HEK293 (cell line): ENCODE results near the gene SLC2A3.
A peak's percentile ranks its signal among the peaks of the same experiment; 100 is the strongest.

Experiments
- CTCF ChIA-PET: fragments of 350-600 bp; formaldehyde crosslinking; extraction: SDS; loops from one replicate; lab custom pipeline; 2021; ENCODE audit warnings: antibody characterized with exemption; lab: Yijun Ruan, JAX
- POLR2A ChIA-PET: fragments of 300-600 bp; formaldehyde crosslinking; extraction: SDS; loops from one replicate; lab custom pipeline; 2020; ENCODE audit warnings: antibody characterized with exemption, inconsistent platforms; lab: Yijun Ruan, JAX
- H3K27ac ChIP-seq: fragments of 200-500 bp; sonication (Bioruptor generic); 2 replicates; pipeline ENCODE4 v1.5.1; 2014; ENCODE audit warnings: low read depth, low read length, control low read depth, inconsistent platforms; ENCODE audit errors: extremely low read depth
- H3K36me3 ChIP-seq, 2 experiments: fragments of 200-500 bp in 1 of 2; sonication (Bioruptor generic) in 1 of 2; 1 replicate in 1 of 2; 2 replicates in 1 of 2; pipeline ENCODE4 v1.5.1; 2014 to 2017; ENCODE audit warnings: inconsistent platforms in 2 of 2, low read length in 2 of 2; ENCODE audit not compliant: control insufficient read depth in 2 of 2, insufficient read depth in 1 of 2
- H3K4me1 ChIP-seq: fragments of 200-500 bp; sonication (Bioruptor generic); 2 replicates; pipeline ENCODE4 v1.5.1; 2014; ENCODE audit warnings: mild to moderate bottlenecking, low read length, inconsistent platforms; ENCODE audit not compliant: control insufficient read depth, insufficient read depth
- H3K4me3 ChIP-seq: 2 replicates; pipeline ENCODE4 v1.5.1; 2011; ENCODE audit warnings: low read depth, mild to moderate bottlenecking, control low read depth, low read length, moderate library complexity
- H3K9me3 ChIP-seq: fragments of 200-500 bp; sonication (Bioruptor generic); 2 replicates; pipeline ENCODE4 v1.5.1; 2014; ENCODE audit warnings: low read depth, low read length, inconsistent platforms; ENCODE audit not compliant: control insufficient read depth, insufficient read depth
- EGR2 ChIP-seq: fragments of 450-650 bp; formaldehyde crosslinking; IDR thresholded peaks from 2 replicates; pipeline ENCODE4 v1.5.1; 2016; ENCODE audit warnings: low read depth, missing biosample characterization, missing genetic modification characterization
- REPIN1 ChIP-seq: fragments of 450-650 bp; formaldehyde crosslinking; IDR thresholded peaks from 2 replicates; pipeline ENCODE4 v1.5.1; 2017; ENCODE audit warnings: missing biosample characterization, missing genetic modification characterization, low read depth
- SALL2 ChIP-seq: fragments of 450-650 bp; formaldehyde crosslinking; IDR thresholded peaks from 2 replicates; pipeline ENCODE4 v1.5.0; 2017; ENCODE audit warnings: missing biosample characterization, mild to moderate bottlenecking, missing genetic modification characterization, borderline replicate concordance
- TCF7L2 ChIP-seq: IDR thresholded peaks from 2 replicates; pipeline ENCODE4 v1.6.1; 2011; ENCODE audit warnings: low read depth, mild to moderate bottlenecking, inconsistent platforms, low read length, moderate library complexity, borderline replicate concordance
- TRIM28 ChIP-seq: IDR thresholded peaks from 2 replicates; pipeline ENCODE4 v1.6.1; 2011; ENCODE audit warnings: low read length, control low read depth, borderline replicate concordance
- YY1 ChIP-seq: fragments of 450-650 bp; formaldehyde crosslinking; IDR thresholded peaks from 2 replicates; pipeline ENCODE4 v1.5.1; 2018; ENCODE audit warnings: missing biosample characterization, missing genetic modification characterization
- ZBTB11 ChIP-seq: fragments of 450-650 bp; formaldehyde crosslinking; conservative IDR thresholded peaks from 2 replicates; pipeline ENCODE4 v1.5.1; 2016; ENCODE audit warnings: low read depth, missing biosample characterization, missing genetic modification characterization
- ZBTB20 ChIP-seq: fragments of 450-650 bp; formaldehyde crosslinking; IDR thresholded peaks from 2 replicates; pipeline ENCODE4 v1.5.1; 2016; ENCODE audit warnings: missing biosample characterization, missing genetic modification characterization
- ZBTB26 ChIP-seq: fragments of 450-650 bp; formaldehyde crosslinking; optimal IDR thresholded peaks from 2 replicates; pipeline ENCODE3; 2016; ENCODE audit warnings: missing biosample characterization, mild to moderate bottlenecking, missing genetic modification characterization
- ZBTB49 ChIP-seq: fragments of 450-650 bp; formaldehyde crosslinking; IDR thresholded peaks from 2 replicates; pipeline ENCODE4 v1.5.1; 2016; ENCODE audit warnings: missing biosample characterization, missing genetic modification characterization, low read depth
- ZFP69B ChIP-seq: fragments of 450-650 bp; formaldehyde crosslinking; IDR thresholded peaks from 2 replicates; pipeline ENCODE4 v1.5.1; 2016; ENCODE audit warnings: missing biosample characterization, missing genetic modification characterization
- ZNF112 ChIP-seq: fragments of 450-650 bp; formaldehyde crosslinking; IDR thresholded peaks from 2 replicates; pipeline ENCODE4 v1.5.0; 2017; ENCODE audit warnings: missing biosample characterization, missing genetic modification characterization
- ZNF221 ChIP-seq: fragments of 450-650 bp; formaldehyde crosslinking; IDR thresholded peaks from 2 replicates; pipeline ENCODE4 v1.5.1; 2017; ENCODE audit warnings: missing biosample characterization, missing genetic modification characterization, borderline replicate concordance
- ZNF266 ChIP-seq: fragments of 450-650 bp; formaldehyde crosslinking; IDR thresholded peaks from 2 replicates; pipeline ENCODE4 v1.5.1; 2016; ENCODE audit warnings: missing biosample characterization, missing genetic modification characterization, low read depth
- ZNF354C ChIP-seq: fragments of 450-650 bp; formaldehyde crosslinking; IDR thresholded peaks from 2 replicates; pipeline ENCODE4 v1.5.1; 2016; ENCODE audit warnings: missing biosample characterization, missing genetic modification characterization, low read depth, borderline replicate concordance
- ZNF362 ChIP-seq: fragments of 450-650 bp; formaldehyde crosslinking; IDR thresholded peaks from 2 replicates; pipeline ENCODE4 v1.5.1; 2016; ENCODE audit warnings: missing biosample characterization, missing genetic modification characterization
- ZNF416 ChIP-seq: fragments of 450-650 bp; formaldehyde crosslinking; IDR thresholded peaks from 2 replicates; pipeline ENCODE4 v1.5.1; 2016; ENCODE audit warnings: missing biosample characterization, missing genetic modification characterization
- ZNF426 ChIP-seq: fragments of 450-650 bp; formaldehyde crosslinking; IDR thresholded peaks from 2 replicates; pipeline ENCODE4 v1.5.1; 2017; ENCODE audit warnings: missing biosample characterization, missing genetic modification characterization, mild to moderate bottlenecking, inconsistent platforms, moderate library complexity
- ZNF48 ChIP-seq: fragments of 450-650 bp; formaldehyde crosslinking; IDR thresholded peaks from 2 replicates; pipeline ENCODE4 v1.5.1; 2016; ENCODE audit warnings: missing biosample characterization, missing genetic modification characterization
- ZNF501 ChIP-seq: fragments of 450-650 bp; formaldehyde crosslinking; IDR thresholded peaks from 2 replicates; pipeline ENCODE4 v1.5.1; 2016; ENCODE audit warnings: missing biosample characterization, missing genetic modification characterization
- ZNF580 ChIP-seq: fragments of 450-650 bp; formaldehyde crosslinking; IDR thresholded peaks from 2 replicates; pipeline ENCODE4 v1.5.1; 2016; ENCODE audit warnings: missing biosample characterization, missing genetic modification characterization
- ZNF658 ChIP-seq: fragments of 450-650 bp; formaldehyde crosslinking; IDR thresholded peaks from 2 replicates; pipeline ENCODE4; 2016; ENCODE audit warnings: missing biosample characterization, missing genetic modification characterization
- ZNF785 ChIP-seq: fragments of 450-650 bp; formaldehyde crosslinking; IDR thresholded peaks from 2 replicates; pipeline ENCODE4 v1.5.1; 2016; ENCODE audit warnings: missing biosample characterization, missing genetic modification characterization
- ZNF830 ChIP-seq: fragments of 450-650 bp; IDR thresholded peaks from 2 replicates; pipeline ENCODE4 v1.5.0; 2018; ENCODE audit warnings: missing biosample characterization, missing genetic modification characterization, low read depth, mild to moderate bottlenecking, moderate library complexity
- ZSCAN23 ChIP-seq: fragments of 450-650 bp; formaldehyde crosslinking; IDR thresholded peaks from 2 replicates; pipeline ENCODE4 v1.5.1; 2016; ENCODE audit warnings: missing biosample characterization, missing genetic modification characterization
- ZSCAN5A ChIP-seq: fragments of 450-650 bp; formaldehyde crosslinking; IDR thresholded peaks from 2 replicates; pipeline ENCODE4 v1.5.1; 2016; ENCODE audit warnings: missing biosample characterization, missing genetic modification characterization
- TF ChIP-seq, protein P1 (sequence below): fragments of 450-650 bp; formaldehyde crosslinking; IDR thresholded peaks from 2 replicates; pipeline ENCODE4 v1.5.1; 2016; ENCODE audit warnings: missing biosample characterization, missing genetic modification characterization

SLC2A3 gene

DNA sequence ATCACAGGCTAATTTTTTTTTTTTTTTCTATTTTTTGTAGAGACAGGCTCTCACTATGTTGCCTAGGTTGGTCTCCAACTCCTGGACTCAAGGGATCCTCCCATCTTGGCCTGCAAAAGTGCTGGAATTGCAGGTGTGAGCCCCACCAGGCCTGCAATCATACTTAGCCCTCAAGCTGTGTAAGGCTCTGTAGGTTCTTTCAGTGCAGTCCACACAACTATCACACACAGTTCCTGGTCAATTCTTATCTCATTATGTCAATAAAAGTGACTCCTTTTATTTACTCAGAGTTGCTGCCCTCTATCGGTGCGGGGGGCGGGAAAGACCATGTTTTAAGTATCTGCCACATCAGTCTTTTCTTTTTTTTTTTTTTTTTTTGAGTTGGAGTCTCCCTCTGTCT lies 29.0 kb downstream of the SLC2A3 start:
- Histone ChIP-seq H3K27ac (no peak overlapping the region), H3K36me3 (no peaks in the 10 kb centered on the region), H3K9me3 (no peaks in the 10 kb centered on the region), H3K4me1 (peaks cover 12% of the 10 kb centered on the region), H3K4me3 (no peak overlapping the region)
- POLR2A ChIA-PET: interaction anchor here (1.8 kb wide), 1 partner anchor 27 kb away, joined by 12 read pairs; no protein-coding TSS in a partner anchor
- CTCF ChIA-PET: interaction anchor here (0.6 to 2.0 kb wide), 11 partner anchors 13 to 629 kb away, joined by 3 to 8 read pairs (median 3); no protein-coding TSS in a partner anchor
- TF ChIP-seq ZBTB26 (tag by site-specific recombination) (no peak), ZNF266 (tag by site-specific recombination) (peak; percentile 85; the same call in 1 of the 2 replicates), TCF7L2 (no peak), ZSCAN5A (tag by site-specific recombination) (no peak), ZFP69B (tag by site-specific recombination) (peak; percentile 64; the same call in 1 of the 2 replicates), ZNF416 (no peak), TRIM28 (peak; percentile 26; the same call in 1 of the 2 replicates), REPIN1 (tag by site-specific recombination) (no peak), ZNF112 (no peak), ZBTB20 (tag by site-specific recombination) (peak; percentile 97), ZBTB11 (tag by site-specific recombination) (no peak), EGR2 (tag by site-specific recombination) (no peak), ZNF354C (tag by site-specific recombination) (no peak), ZNF785 (tag by site-specific recombination) (no peak), ZNF426 (no peak), ZNF830 (tag by site-specific recombination) (no peak), ZNF501 (tag by site-specific recombination) (no peak), ZSCAN23 (tag by site-specific recombination) (no peak), YY1 (no peak), ZNF580 (tag by site-specific recombination) (0 out of 2 replicates have a peak, but pooled peaks have one; percentile 42), SALL2 (no peak), ZNF658 (no peak), ZBTB49 (tag by site-specific recombination) (no peak), ZNF362 (tag by site-specific recombination) (0 out of 2 replicates have a peak, but pooled peaks have one; percentile 39), ZNF48 (tag by site-specific recombination) (no peak), ZNF221 (tag by site-specific recombination) (no peak)
- TF ChIP-seq, protein P1, sequence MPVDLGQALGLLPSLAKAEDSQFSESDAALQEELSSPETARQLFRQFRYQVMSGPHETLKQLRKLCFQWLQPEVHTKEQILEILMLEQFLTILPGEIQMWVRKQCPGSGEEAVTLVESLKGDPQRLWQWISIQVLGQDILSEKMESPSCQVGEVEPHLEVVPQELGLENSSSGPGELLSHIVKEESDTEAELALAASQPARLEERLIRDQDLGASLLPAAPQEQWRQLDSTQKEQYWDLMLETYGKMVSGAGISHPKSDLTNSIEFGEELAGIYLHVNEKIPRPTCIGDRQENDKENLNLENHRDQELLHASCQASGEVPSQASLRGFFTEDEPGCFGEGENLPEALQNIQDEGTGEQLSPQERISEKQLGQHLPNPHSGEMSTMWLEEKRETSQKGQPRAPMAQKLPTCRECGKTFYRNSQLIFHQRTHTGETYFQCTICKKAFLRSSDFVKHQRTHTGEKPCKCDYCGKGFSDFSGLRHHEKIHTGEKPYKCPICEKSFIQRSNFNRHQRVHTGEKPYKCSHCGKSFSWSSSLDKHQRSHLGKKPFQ (tag by site-specific recombination): peak; percentile 86
